Epithelial cell of esophagus (primary cell): ENCODE measurements around the gene MCUB.

Source experiments
- DNase-seq: peaks from one replicate; pipeline ENCODE4 v3.0.0; 2010; ENCODE audit warnings: low read depth
- H3K4me3 ChIP-seq: 2 replicates; pipeline ENCODE4 v1.5.1; 2011; ENCODE audit warnings: mild to moderate bottlenecking, low read length, control low read depth
- TF ChIP-seq, protein P1 (sequence below): IDR thresholded peaks from 2 replicates; pipeline ENCODE4 v1.5.1; 2011; ENCODE audit warnings: low read depth, mild to moderate bottlenecking, low read length, control low read depth, inconsistent platforms; ENCODE audit not compliant: insufficient read depth; ENCODE audit errors: missing control alignments

MCUB gene

GRCh38 chr4:109713500-109713899 lies 153.5 kb downstream of the MCUB start:
- TF ChIP-seq, protein P1, sequence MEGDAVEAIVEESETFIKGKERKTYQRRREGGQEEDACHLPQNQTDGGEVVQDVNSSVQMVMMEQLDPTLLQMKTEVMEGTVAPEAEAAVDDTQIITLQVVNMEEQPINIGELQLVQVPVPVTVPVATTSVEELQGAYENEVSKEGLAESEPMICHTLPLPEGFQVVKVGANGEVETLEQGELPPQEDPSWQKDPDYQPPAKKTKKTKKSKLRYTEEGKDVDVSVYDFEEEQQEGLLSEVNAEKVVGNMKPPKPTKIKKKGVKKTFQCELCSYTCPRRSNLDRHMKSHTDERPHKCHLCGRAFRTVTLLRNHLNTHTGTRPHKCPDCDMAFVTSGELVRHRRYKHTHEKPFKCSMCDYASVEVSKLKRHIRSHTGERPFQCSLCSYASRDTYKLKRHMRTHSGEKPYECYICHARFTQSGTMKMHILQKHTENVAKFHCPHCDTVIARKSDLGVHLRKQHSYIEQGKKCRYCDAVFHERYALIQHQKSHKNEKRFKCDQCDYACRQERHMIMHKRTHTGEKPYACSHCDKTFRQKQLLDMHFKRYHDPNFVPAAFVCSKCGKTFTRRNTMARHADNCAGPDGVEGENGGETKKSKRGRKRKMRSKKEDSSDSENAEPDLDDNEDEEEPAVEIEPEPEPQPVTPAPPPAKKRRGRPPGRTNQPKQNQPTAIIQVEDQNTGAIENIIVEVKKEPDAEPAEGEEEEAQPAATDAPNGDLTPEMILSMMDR: no peak
- H3K4me3 ChIP-seq: no peak overlapping the region
- no peak for DNase-seq

- no peak for DNase-seq
- TF ChIP-seq, protein P1: no peak
- no peak overlapping the region for H3K4me3 ChIP-seq
These were observed 158.7 kb downstream of the MCUB start for GRCh38 chr4:109718759-109719158.

DNA sequence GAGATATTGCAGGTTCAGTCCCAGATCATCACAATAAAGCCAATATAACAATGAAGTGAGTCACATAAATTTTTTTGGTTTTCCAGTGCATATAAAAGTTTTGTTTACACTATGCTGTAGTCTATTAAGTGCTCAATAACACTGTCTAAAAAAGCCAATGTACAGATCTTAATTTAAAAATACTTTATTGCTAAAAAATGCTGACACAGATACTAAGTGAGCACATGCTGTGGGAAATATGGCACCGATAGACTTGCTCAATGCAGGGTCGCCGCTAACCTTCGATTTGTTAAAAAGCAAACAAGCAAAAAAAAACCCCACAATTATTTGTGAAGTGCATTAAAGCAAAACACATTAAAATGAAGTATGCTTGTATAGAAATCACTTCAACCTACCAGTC lies 159.6 kb downstream of the MCUB start:
- no peak for DNase-seq
- H3K4me3 ChIP-seq: no peak overlapping the region
- TF ChIP-seq, protein P1: no peak

- DNase-seq: no peak
- no peak overlapping the region for H3K4me3 ChIP-seq
- TF ChIP-seq, protein P1: no peak
These were observed 161.0 kb downstream of the MCUB start for GRCh38 chr4:109721033-109721432.

- DNase-seq: no peak
- TF ChIP-seq, protein P1: no peak
These were observed 162.3 kb downstream of the MCUB start for GRCh38 chr4:109722357-109722756.

GRCh38 chr4:109723110-109723509 lies 163.1 kb downstream of the MCUB start:
- no peak for DNase-seq
- H3K4me3 ChIP-seq: no peak overlapping the region
- TF ChIP-seq, protein P1: no peak

More at GRCh38 chr4:109722357-109722756, 162.3 kb downstream of the MCUB start:
- H3K4me3 ChIP-seq: no peak overlapping the region

- peak overlapping the region; percentile 77 for H3K4me3 ChIP-seq
- DNase-seq: peak; percentile 24
- TF ChIP-seq, protein P1: no peak
These were observed 168.3 kb downstream of the MCUB start for GRCh38 chr4:109728385-109728784.
